H1 (cell line): ENCODE data around the gene YAP1. TPM values are rescaled to one million over a fixed set of nuclear protein-coding genes. Genes with fewer than 3 reads are reported as not detected.

Experiments used
- FOSL1 ChIP-seq: IDR thresholded peaks from 2 replicates; pipeline ENCODE4 v1.6.1; 2011; ENCODE audit warnings: mild to moderate bottlenecking, low read depth, low read length, moderate library complexity; ENCODE audit not compliant: insufficient read depth
- JUN ChIP-seq: IDR thresholded peaks from 2 replicates; pipeline ENCODE4 v1.6.1; 2011; ENCODE audit warnings: low read depth, mild to moderate bottlenecking, improper control_type of control experiment, low read length
- MAFK ChIP-seq: IDR thresholded peaks from 2 replicates; pipeline ENCODE4 v1.6.1; 2012; ENCODE audit warnings: low read depth, mild to moderate bottlenecking, improper control_type of control experiment, low read length
- SP2 ChIP-seq: IDR thresholded peaks from 2 replicates; pipeline ENCODE4 v1.6.1; 2012; ENCODE audit warnings: mild to moderate bottlenecking, low read length, inconsistent platforms
- TAF1 ChIP-seq: IDR thresholded peaks from 2 replicates; pipeline ENCODE4 v1.6.1; 2011; ENCODE audit warnings: mild to moderate bottlenecking, low read depth, low read length
- YY1 ChIP-seq: IDR thresholded peaks from 2 replicates; pipeline ENCODE4 v1.6.1; 2011; ENCODE audit warnings: low read depth, mild to moderate bottlenecking, low read length
- polyA plus RNA-seq, 7 experiments: library from polyadenylated mRNA; depleted of rRNA in 3 of 7; stranded (reverse) in 5 of 7; unstranded in 2 of 7; fragments of >200 nt in 5 of 7; fragments of 200-250 nt in 2 of 7; gene quantifications; 1 replicate in 5 of 7; 2 replicates in 1 of 7; 4 replicates in 1 of 7; pipeline versions ENCODE4 v1.2.1 to v1.2.3, GENCODE V29; 2011 to 2013; ENCODE audit warnings: missing spikeins in 2 of 7, mixed read lengths in 2 of 7
- total RNA-seq: library from RNA; stranded (reverse); fragmentation: NEBNext Ultra II Directional; extraction: Animal tissue kit (Norgen Biotek cat#: 25700); gene quantifications from 2 replicates; pipeline ENCODE4 v1.2.1, GENCODE V29; 2021

Gene YAP1
- total and polyA plus RNA-seq, 2 of the 8 experiments (the other 6 are each of a cell fraction or from before 2014, with no cell fraction given): 62.0 to 108 TPM

DNA sequence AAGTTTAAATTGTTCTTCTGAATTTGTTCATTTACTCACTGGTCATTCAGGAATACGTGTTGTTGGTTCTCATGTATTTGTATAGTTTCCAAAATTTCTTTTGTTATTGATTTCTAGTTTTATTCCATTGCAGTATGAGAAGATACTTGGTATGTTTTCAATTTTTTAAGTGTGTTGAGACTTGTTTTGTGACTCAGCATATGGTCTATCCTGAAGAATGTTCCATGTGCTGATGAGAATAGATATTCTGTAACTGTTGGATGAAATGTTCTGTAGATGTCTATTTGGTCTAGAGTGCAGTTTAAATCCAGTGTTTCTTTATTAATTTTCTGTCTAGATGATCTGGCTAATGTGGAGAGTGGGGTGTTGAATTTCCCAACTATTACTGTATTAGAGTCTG lies 39.5 kb upstream of the YAP1 start (continued):
- no peak for TF ChIP-seq YY1
- no peak for TF ChIP-seq MAFK
- no peak for TF ChIP-seq JUN
- TF ChIP-seq TAF1: no peak
- TF ChIP-seq FOSL1: no peak
- TF ChIP-seq SP2: no peak
